ENCODE measurements around the gene SPAG16. TPM values are rescaled to one million over a fixed set of nuclear protein-coding genes. Genes with fewer than 3 reads are reported as not detected.

The SPAG16 gene
- total RNA-seq, 3 donors from 2014 or later, result 25.3 to 42.0 (median 41.7) TPM

GRCh38 chr2:214130114-214130513, 845.9 kb downstream of the SPAG16 start:
- DNase-seq (ENCODE audit: low spot score in 2 of 2), result no peak
- H3K9me3 ChIP-seq, result no peaks in the 10 kb centered on the region
- H3K4me1 ChIP-seq, result no peaks in the 10 kb centered on the region
- intact Hi-C loops (cut with DNase I; ENCODE audit: low total_unique reads), result no loop called here
- TF ChIP-seq POLR2AphosphoS5 (IDR thresholded peaks at IDR 0.05) (no peak), POLR2A (IDR thresholded peaks at IDR 0.05) (no peak)
- TF ChIP-seq, protein P1, sequence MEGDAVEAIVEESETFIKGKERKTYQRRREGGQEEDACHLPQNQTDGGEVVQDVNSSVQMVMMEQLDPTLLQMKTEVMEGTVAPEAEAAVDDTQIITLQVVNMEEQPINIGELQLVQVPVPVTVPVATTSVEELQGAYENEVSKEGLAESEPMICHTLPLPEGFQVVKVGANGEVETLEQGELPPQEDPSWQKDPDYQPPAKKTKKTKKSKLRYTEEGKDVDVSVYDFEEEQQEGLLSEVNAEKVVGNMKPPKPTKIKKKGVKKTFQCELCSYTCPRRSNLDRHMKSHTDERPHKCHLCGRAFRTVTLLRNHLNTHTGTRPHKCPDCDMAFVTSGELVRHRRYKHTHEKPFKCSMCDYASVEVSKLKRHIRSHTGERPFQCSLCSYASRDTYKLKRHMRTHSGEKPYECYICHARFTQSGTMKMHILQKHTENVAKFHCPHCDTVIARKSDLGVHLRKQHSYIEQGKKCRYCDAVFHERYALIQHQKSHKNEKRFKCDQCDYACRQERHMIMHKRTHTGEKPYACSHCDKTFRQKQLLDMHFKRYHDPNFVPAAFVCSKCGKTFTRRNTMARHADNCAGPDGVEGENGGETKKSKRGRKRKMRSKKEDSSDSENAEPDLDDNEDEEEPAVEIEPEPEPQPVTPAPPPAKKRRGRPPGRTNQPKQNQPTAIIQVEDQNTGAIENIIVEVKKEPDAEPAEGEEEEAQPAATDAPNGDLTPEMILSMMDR (IDR thresholded peaks at IDR 0.05), result no peak
- no peak overlapping the region for H3K4me3 ChIP-seq
- no peaks in the 10 kb centered on the region for H3K27me3 ChIP-seq
- H3K27ac ChIP-seq, result no peak overlapping the region
- no peaks in the 10 kb centered on the region for H3K36me3 ChIP-seq

DNA sequence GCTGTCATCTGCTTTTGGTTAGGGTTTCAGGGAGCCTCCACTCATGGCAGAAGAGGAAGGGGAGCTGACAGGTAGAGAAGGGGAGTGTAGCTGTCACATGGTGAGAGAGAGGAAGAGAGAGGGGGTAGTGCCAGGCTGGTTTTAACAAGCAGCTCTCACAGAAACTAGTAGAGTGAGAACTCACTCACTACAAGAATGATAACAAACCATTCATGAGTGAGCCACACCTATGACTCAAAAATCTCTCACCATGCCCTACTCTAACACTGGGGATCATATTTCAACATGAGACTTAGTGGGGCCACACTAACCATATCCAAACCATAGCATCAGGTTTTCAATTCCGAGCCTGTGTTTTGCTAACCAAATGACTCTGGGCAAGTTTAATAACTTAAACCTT, 851.7 kb downstream of the SPAG16 start:
- intact Hi-C loops (cut with DNase I; ENCODE audit: low total_unique reads), result no loop called here
- H3K4me1 ChIP-seq, result no peaks in the 10 kb centered on the region
- H3K36me3 ChIP-seq, result no peaks in the 10 kb centered on the region
- no peak overlapping the region for H3K4me3 ChIP-seq
- no peaks in the 10 kb centered on the region for H3K27me3 ChIP-seq
- TF ChIP-seq POLR2AphosphoS5 (IDR thresholded peaks at IDR 0.05) (no peak), POLR2A (IDR thresholded peaks at IDR 0.05) (no peak)
- TF ChIP-seq, protein P1 (IDR thresholded peaks at IDR 0.05), result no peak
- no peaks in the 10 kb centered on the region for H3K9me3 ChIP-seq
- DNase-seq (ENCODE audit: low spot score in 2 of 2), result no peak
- H3K27ac ChIP-seq, result no peak overlapping the region

- H3K36me3 ChIP-seq, result no peaks in the 10 kb centered on the region
- H3K4me1 ChIP-seq, result no peaks in the 10 kb centered on the region
- no peaks in the 10 kb centered on the region for H3K27me3 ChIP-seq
- H3K9me3 ChIP-seq, result no peaks in the 10 kb centered on the region
- TF ChIP-seq, protein P1 (IDR thresholded peaks at IDR 0.05), result no peak
- no peak for TF ChIP-seq POLR2A (IDR thresholded peaks at IDR 0.05)
- no peak for TF ChIP-seq POLR2AphosphoS5 (IDR thresholded peaks at IDR 0.05)
- no peak for DNase-seq (ENCODE audit: low spot score in 2 of 2)
- no peak overlapping the region for H3K4me3 ChIP-seq
- H3K27ac ChIP-seq, result no peak overlapping the region
- intact Hi-C loops (cut with DNase I; ENCODE audit: low total_unique reads), result no loop called here
These were observed 854.5 kb downstream of the SPAG16 start for GRCh38 chr2:214138779-214139178.

GRCh38 chr2:214139630-214140284, 855.5 kb downstream of the SPAG16 start:
- intact Hi-C loops (cut with DNase I; ENCODE audit: low total_unique reads), result no loop called here
- no peak for DNase-seq (ENCODE audit: low spot score in 2 of 2)
- H3K4me1 ChIP-seq, result no peaks in the 10 kb centered on the region
- no peak for TF ChIP-seq POLR2AphosphoS5 (IDR thresholded peaks at IDR 0.05)
- TF ChIP-seq, protein P1 (IDR thresholded peaks at IDR 0.05), result no peak
- no peak for TF ChIP-seq POLR2A (IDR thresholded peaks at IDR 0.05)
- no peak overlapping the region for H3K27ac ChIP-seq
- H3K27me3 ChIP-seq, result no peaks in the 10 kb centered on the region
- H3K36me3 ChIP-seq, result no peaks in the 10 kb centered on the region
- no peak overlapping the region for H3K4me3 ChIP-seq
- no peaks in the 10 kb centered on the region for H3K9me3 ChIP-seq

DNA sequence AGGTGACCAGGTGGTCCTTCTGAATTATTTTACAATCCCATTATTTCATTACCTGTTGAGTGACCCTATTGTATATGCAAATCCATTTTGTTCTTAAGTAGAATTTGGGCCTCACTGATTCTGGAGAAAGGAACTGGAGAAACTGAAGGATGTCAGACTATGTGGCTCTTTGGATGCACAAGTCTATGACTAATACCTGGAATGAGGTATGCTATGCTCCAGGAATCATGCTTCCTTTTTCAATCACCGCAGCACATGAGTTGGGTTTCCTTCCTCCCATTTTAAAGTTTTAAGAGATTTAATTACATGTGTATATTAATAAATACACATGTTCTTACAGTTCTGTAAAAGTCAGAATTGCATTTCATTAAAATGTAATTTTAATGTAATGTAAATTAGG, 872.7 kb downstream of the SPAG16 start:
- no peaks in the 10 kb centered on the region for H3K27me3 ChIP-seq
- no peak overlapping the region for H3K4me3 ChIP-seq
- no peak for DNase-seq (ENCODE audit: low spot score in 2 of 2)
- no peaks in the 10 kb centered on the region for H3K36me3 ChIP-seq
- TF ChIP-seq POLR2A (IDR thresholded peaks at IDR 0.05), result no peak
- TF ChIP-seq, protein P1 (IDR thresholded peaks at IDR 0.05), result no peak
- TF ChIP-seq POLR2AphosphoS5 (IDR thresholded peaks at IDR 0.05), result no peak
- intact Hi-C loops (cut with DNase I; ENCODE audit: low total_unique reads), result no loop called here
- H3K4me1 ChIP-seq, result no peaks in the 10 kb centered on the region
- H3K9me3 ChIP-seq, result no peaks in the 10 kb centered on the region
- H3K27ac ChIP-seq, result no peak overlapping the region

Data from breast epithelium (tissue), 4 donors.